Activated CD4-positive, alpha-beta T cell treated with anti-CD3 and anti-CD28 coated beads, Interleukin-2, amount 50 U/mL, for 24 hours (primary cell): ENCODE data around the gene FGD4.

Experiments used
- DNase-seq, 2 donors: peaks; one replicate each; pipeline ENCODE4 v3.0.0-alpha.2; 2020; ENCODE audit warnings: low read depth in 1 of 2, low spot score in 1 of 2

FGD4 gene

GRCh38 chr12:32402946-32403345, 3.6 kb downstream of the FGD4 start:
- DNase-seq: no peak

DNA sequence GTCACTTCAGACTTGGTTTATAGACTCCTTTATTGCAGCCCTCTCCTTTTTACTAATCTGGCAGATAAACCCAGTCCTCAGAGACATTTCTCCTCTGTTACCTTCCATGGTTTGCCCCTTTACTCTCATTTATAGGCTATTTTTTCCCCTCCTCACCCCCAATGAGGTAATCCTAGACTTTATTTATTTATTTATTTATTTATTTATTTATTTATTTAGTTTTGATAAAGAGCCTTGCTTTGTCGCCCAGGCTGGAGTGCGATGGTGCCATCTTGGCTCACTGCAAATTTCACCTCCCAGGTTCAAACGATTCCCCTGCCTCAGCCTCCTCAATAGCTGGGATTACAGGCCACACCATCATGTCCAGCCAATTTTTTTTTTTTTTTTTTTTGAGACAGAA, 8.4 kb downstream of the FGD4 start:
- no peak for DNase-seq

GRCh38 chr12:32413412-32413811, 14.1 kb downstream of the FGD4 start:
- no peak for DNase-seq

DNA sequence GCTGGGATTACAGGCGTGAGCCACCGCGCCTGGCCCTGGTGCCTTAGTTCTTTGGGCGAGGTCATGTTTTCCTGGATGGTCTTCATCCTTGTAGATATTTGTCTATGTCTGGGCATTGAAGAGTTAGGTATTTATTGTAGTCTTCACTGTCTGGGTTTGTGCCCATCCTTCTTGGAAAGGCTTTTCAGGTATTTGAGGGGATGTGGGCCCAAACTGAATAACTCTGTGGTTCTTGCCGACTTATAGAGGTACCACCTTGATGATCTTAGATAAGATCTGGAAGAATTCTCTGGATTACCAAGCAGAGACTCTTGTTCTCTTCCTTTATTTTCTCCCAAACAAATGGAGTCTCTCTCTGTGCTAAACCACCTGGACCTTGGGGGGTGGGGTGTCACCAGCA, 18.9 kb downstream of the FGD4 start:
- DNase-seq: no peak

- DNase-seq: no peak
Measured at GRCh38 chr12:32418903-32419519, 19.7 kb downstream of the FGD4 start.

- no peak for DNase-seq
Measured at GRCh38 chr12:32419520-32419960, 20.2 kb downstream of the FGD4 start.

DNA sequence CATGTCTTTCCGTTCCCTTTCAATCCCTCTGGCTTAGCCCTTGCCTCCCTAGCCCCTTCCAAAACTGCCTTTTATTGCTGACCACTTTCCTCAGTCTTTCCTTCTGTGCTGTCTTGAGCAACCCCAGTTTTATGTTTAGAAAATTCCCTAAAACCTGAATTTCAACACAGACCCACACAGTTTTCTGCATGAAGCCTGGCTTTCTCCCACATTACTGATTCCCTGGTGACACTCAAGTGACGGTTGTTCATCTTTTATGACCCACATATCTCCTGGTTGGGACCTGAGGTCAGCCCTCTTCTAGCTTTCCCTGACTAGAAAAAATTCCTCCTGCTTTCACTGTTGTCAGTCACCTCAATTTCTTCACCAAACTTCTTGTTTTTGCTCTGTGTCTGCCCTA, 21.0 kb downstream of the FGD4 start:
- DNase-seq: no peak

- no peak for DNase-seq
Measured at GRCh38 chr12:32423559-32423958, 24.2 kb downstream of the FGD4 start.

DNA sequence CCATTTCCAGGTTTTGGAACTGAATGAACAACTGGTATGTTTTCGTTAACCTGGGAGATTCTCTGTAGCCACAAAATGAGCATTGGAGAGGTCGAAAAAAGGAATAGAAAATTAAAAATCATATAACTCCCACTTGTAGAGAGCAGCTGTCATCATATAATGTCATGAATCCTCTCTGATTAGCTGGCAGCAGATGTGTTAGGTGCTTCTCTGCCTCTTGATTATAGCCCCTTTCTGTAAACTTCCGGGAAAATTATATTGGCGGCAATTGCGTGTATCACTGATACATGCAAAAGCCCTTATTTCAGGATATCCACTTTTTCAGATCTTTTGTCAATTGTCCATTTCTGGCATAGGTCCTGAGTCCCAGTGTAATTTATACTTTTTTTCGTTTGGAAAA, 31.7 kb downstream of the FGD4 start:
- DNase-seq: no peak

DNA sequence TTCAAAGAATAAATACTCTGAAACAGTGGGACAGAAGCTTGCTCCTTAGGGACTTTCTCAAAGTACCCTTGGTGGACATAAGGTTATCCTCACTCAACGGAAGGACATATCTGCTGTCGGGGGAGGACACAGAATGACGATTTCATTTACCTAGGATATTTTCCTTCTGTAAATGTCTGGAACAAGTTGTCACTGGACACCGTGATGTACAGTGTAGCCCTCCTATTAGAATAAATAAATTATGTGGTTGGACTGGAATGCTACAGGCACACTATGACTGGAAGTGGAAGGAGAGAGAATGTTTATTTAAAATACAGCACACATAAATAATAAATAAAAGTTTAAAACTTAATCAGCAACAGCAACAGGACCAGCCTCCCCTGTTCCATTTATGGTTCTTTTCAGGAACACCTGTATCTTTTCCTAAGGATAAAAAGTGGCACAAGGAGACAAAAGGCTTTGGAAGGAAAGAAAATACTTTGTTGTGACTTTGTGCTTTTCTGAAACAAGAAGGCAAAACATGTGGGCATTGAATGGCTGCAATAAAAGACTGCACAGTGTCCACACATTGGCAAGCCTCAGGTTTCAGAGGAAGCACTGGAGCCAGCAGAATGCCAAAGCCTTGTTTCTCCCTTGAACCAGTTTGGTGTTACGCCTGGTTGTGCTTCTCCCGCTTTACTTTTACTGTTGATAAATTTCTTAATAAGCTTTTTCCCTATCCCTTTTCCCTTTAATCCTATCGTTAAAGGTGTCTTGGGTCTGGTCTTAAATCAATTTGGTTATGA, 36.8 kb downstream of the FGD4 start:
- DNase-seq: no peak

DNA sequence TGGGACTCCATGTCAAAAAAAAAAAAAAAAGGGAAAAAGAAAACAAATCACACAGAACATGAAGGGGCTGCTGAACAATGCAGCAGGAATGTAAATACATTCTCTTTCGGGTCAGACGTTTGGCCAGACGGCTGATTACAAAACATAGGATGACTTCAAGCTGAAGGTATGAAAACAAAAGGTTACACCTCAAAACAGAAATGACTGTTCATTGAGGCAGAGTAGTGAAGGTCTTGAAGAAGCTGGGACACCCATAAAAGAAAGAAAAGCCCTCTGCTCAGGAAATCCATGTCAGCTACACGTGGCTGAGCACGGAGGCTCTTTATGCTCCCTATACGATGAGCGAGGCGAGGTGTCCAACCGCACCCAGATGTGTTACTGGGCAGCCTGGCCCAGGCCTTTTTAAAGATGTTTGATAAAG, 37.7 kb downstream of the FGD4 start:
- DNase-seq: no peak

DNA sequence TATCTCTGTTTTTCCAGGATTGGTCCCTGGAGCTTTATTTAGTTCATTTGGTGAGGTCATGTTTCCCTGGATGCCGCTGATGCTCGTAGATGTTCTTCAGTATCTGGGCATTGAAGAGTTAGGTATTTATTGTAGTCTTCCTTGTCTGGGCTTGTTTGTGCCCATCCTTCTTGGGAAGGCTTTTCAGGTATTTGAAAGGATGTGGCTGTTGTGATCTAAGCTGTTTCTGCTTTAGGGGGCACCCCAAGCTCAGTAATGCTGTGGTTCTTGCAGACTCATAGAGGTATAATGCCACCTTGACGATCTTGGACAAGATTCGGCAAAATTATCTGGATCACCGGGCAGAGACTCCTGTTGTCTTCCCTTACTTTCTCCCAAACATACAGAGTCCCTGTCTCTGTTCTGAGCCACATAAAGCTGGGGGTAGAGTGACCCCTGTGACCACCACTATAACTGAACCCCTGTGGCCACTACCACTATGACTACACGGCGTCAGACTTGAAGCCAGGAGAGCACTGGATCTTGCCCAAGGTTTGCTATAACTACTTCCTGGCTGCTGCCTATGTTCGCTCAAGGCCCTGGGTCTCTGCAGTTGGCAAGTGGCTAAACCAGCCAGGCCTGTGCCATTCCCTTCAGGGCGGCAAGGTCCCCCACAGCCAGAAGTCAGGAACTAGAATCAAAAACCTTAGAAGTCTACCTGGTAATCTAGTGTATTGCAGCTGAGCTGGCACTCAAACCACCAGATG, 40.9 kb downstream of the FGD4 start:
- no peak for DNase-seq

GRCh38 chr12:32443491-32443890, 44.1 kb downstream of the FGD4 start:
- DNase-seq: no peak

GRCh38 chr12:32444895-32445294, 45.5 kb downstream of the FGD4 start:
- DNase-seq: no peak

GRCh38 chr12:32445356-32445755, 46.0 kb downstream of the FGD4 start:
- DNase-seq: no peak

- no peak for DNase-seq
Measured at GRCh38 chr12:32446316-32447119, 47.2 kb downstream of the FGD4 start.

- no peak for DNase-seq
Measured at GRCh38 chr12:32448586-32448985, 49.2 kb downstream of the FGD4 start.

DNA sequence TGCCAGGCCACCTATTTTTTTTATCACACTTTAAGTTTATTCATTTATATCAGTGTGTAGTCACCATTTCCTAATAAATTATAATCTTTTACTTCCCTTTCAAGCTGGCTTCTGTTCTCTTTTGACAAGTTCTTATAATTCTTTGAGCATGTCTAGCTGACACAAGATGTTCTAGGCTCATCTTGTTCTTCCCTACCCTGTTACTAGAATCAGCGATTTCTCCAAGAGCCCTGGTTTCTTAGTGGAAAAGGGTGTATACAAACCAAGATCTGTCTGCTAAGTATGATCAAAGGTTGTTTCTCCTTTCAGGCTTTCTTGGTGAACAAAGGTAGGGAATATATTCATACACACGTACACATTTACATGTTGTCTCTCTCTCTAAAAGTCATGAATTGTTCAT, 51.0 kb downstream of the FGD4 start:
- no peak for DNase-seq

GRCh38 chr12:32450768-32451167, 51.4 kb downstream of the FGD4 start:
- no peak for DNase-seq

DNA sequence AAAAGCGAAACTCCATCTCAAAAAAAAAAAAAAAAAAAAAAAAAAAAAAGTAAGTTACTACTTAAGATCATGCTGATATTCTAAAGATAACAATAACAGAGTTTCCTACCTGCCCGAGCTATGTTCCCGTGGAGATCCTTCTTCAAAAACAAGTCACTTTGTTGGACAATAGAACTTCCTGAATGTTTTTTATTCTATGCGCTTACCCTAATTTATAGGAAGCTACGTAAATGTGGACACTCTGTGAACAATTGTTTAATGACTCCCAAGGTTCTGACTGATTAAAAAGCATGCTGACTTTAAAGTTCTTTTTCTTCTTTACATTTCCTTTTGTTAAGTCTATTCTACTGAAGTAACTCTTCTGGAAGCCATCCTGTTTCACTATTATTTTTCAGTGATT, 52.5 kb downstream of the FGD4 start:
- no peak for DNase-seq

GRCh38 chr12:32454075-32454474, 54.7 kb downstream of the FGD4 start:
- DNase-seq: no peak
